ENCODE measurements around the gene PLEKHB2.
"Not testable (repeated sequence)": the region's sequence is repeated elsewhere in the genome, so short reads cannot be mapped to it uniquely, and the experiment has no call there.

DNA sequence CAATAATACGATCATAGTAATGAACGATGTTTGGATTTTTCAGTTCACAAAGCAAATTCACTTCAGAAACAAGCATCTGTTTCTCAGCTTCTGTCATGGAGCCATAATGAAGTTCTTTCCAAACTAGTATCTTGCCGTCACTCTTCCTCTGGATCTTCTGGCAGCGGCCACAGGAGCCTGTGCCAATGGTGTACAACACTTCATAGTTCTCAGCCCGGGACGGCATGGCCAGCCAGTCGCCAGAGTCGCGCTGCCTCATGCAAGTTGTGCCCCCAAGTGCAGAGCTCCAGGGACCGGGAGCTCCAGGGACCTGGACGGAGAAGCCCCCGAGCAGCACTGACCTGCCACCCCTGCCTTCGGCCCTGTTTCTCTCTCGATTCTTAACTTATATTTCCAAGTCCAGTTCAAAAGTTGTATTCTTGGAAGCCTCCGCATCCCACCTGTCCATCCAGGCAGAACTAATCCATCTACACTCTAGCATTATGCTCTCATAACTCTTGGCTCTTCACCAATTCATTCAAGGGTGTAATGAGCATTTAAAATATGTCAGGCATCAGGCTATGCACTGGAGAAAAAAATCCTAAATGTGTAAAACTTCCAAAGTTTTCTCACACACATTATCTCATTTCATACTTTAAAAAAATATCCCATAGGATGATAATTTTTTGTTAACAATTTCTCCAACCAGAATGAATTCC is 73.7 kb downstream of the PLEKHB2 start:
- not testable (repeated sequence) for TF ChIP-seq POLR2AphosphoS5 (IDR thresholded peaks at IDR 0.05; ENCODE audit: borderline replicate concordance, low read depth, low read length); EZH2 (IDR thresholded peaks at IDR 0.05); FOXP2 (optimal IDR thresholded peaks at IDR 0.05; ENCODE audit: control extremely low read depth, extremely low read length, insufficient read depth)
